K562 (cell line): ENCODE measurements around the gene TBATA.

Experiments
- SAFB ChIP-seq: fragments of 200-400 bp; formaldehyde crosslinking; IDR thresholded peaks from 2 replicates; pipeline ENCODE4 v1.6.1; 2017; ENCODE audit warnings: low read depth, low read length, borderline replicate concordance
- SIX5 ChIP-seq, 2 experiments: IDR thresholded peaks; 2 replicates each; pipeline ENCODE4 v1.6.1; 2011; ENCODE audit warnings: low read length in 2 of 2, borderline replicate concordance in 1 of 2, low read depth in 1 of 2, mild to moderate bottlenecking in 1 of 2, moderate library complexity in 1 of 2; ENCODE audit not compliant: insufficient read depth in 1 of 2
- ZNF778 ChIP-seq: fragments of 450-650 bp; formaldehyde crosslinking; IDR thresholded peaks from 2 replicates; pipeline ENCODE4 v1.4.0; 2020; ENCODE audit warnings: mild to moderate bottlenecking, moderate library complexity
- TF ChIP-seq, protein P1 (sequence below): sonication (generic); formaldehyde crosslinking; IDR thresholded peaks from 2 replicates; pipeline ENCODE4 v1.8.0; 2022; ENCODE audit warnings: missing genetic modification reagents, mild to moderate bottlenecking, borderline replicate concordance
- TF ChIP-seq, protein P2 (sequence below): fragments of 450-650 bp; IDR thresholded peaks from 2 replicates; pipeline ENCODE4 v1.6.1; 2016; ENCODE audit warnings: mild to moderate bottlenecking, moderate library complexity
- TF ChIP-seq, protein P3 (sequence below), 3 experiments: fragments of 200-800 bp in 1 of 3; fragments of 250-450 bp in 1 of 3; fragments of 450-650 bp in 1 of 3; sonication (Bioruptor Pico) in 1 of 3; sonication (Bioruptor generic) in 1 of 3; formaldehyde crosslinking in 1 of 3; IDR thresholded peaks; 2 replicates each; pipeline versions ENCODE4 v1.6.1 to v1.8.0; 2016 to 2022; ENCODE audit warnings: mild to moderate bottlenecking in 2 of 3, missing genetic modification characterization in 2 of 3, missing compliant biosample characterization in 1 of 3, moderate library complexity in 1 of 3
- TF ChIP-seq, protein P4 (sequence below): fragments of 450-650 bp; IDR thresholded peaks from 2 replicates; pipeline ENCODE4 v1.6.1; 2017; ENCODE audit warnings: antibody characterized with exemption, mild to moderate bottlenecking

DNA sequence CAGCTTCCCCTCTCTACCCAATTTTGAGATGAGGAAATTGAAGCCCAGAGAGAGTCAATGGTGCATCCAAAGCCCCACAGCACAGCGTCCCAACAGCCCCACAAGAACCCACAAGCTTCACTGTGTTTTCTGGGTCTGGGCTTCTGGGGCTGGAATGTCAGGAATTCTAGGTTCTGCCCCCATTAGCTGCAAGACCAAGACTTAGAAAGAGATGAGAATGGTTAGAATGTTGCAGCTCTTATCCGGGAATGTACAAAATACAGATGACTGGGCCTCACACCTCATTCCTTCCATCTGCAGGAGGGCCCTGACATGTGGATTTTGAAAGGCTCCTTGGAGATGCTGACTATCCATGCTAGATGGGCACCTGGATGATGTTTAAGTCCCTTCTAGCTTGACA, 24.5 kb upstream of the TBATA start:
- TF ChIP-seq, protein P1, sequence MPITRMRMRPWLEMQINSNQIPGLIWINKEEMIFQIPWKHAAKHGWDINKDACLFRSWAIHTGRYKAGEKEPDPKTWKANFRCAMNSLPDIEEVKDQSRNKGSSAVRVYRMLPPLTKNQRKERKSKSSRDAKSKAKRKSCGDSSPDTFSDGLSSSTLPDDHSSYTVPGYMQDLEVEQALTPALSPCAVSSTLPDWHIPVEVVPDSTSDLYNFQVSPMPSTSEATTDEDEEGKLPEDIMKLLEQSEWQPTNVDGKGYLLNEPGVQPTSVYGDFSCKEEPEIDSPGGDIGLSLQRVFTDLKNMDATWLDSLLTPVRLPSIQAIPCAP (CRISPR knock-in tag), result no peak
- no peak for TF ChIP-seq ZNF778 (CRISPR knock-in tag)
- no peak for TF ChIP-seq SIX5 (IDR thresholded peaks at IDR 0.05; ENCODE audit: borderline replicate concordance in 1 of 2, insufficient read depth in 1 of 2, low read depth in 1 of 2, low read length in 2 of 2)
- TF ChIP-seq, protein P2, sequence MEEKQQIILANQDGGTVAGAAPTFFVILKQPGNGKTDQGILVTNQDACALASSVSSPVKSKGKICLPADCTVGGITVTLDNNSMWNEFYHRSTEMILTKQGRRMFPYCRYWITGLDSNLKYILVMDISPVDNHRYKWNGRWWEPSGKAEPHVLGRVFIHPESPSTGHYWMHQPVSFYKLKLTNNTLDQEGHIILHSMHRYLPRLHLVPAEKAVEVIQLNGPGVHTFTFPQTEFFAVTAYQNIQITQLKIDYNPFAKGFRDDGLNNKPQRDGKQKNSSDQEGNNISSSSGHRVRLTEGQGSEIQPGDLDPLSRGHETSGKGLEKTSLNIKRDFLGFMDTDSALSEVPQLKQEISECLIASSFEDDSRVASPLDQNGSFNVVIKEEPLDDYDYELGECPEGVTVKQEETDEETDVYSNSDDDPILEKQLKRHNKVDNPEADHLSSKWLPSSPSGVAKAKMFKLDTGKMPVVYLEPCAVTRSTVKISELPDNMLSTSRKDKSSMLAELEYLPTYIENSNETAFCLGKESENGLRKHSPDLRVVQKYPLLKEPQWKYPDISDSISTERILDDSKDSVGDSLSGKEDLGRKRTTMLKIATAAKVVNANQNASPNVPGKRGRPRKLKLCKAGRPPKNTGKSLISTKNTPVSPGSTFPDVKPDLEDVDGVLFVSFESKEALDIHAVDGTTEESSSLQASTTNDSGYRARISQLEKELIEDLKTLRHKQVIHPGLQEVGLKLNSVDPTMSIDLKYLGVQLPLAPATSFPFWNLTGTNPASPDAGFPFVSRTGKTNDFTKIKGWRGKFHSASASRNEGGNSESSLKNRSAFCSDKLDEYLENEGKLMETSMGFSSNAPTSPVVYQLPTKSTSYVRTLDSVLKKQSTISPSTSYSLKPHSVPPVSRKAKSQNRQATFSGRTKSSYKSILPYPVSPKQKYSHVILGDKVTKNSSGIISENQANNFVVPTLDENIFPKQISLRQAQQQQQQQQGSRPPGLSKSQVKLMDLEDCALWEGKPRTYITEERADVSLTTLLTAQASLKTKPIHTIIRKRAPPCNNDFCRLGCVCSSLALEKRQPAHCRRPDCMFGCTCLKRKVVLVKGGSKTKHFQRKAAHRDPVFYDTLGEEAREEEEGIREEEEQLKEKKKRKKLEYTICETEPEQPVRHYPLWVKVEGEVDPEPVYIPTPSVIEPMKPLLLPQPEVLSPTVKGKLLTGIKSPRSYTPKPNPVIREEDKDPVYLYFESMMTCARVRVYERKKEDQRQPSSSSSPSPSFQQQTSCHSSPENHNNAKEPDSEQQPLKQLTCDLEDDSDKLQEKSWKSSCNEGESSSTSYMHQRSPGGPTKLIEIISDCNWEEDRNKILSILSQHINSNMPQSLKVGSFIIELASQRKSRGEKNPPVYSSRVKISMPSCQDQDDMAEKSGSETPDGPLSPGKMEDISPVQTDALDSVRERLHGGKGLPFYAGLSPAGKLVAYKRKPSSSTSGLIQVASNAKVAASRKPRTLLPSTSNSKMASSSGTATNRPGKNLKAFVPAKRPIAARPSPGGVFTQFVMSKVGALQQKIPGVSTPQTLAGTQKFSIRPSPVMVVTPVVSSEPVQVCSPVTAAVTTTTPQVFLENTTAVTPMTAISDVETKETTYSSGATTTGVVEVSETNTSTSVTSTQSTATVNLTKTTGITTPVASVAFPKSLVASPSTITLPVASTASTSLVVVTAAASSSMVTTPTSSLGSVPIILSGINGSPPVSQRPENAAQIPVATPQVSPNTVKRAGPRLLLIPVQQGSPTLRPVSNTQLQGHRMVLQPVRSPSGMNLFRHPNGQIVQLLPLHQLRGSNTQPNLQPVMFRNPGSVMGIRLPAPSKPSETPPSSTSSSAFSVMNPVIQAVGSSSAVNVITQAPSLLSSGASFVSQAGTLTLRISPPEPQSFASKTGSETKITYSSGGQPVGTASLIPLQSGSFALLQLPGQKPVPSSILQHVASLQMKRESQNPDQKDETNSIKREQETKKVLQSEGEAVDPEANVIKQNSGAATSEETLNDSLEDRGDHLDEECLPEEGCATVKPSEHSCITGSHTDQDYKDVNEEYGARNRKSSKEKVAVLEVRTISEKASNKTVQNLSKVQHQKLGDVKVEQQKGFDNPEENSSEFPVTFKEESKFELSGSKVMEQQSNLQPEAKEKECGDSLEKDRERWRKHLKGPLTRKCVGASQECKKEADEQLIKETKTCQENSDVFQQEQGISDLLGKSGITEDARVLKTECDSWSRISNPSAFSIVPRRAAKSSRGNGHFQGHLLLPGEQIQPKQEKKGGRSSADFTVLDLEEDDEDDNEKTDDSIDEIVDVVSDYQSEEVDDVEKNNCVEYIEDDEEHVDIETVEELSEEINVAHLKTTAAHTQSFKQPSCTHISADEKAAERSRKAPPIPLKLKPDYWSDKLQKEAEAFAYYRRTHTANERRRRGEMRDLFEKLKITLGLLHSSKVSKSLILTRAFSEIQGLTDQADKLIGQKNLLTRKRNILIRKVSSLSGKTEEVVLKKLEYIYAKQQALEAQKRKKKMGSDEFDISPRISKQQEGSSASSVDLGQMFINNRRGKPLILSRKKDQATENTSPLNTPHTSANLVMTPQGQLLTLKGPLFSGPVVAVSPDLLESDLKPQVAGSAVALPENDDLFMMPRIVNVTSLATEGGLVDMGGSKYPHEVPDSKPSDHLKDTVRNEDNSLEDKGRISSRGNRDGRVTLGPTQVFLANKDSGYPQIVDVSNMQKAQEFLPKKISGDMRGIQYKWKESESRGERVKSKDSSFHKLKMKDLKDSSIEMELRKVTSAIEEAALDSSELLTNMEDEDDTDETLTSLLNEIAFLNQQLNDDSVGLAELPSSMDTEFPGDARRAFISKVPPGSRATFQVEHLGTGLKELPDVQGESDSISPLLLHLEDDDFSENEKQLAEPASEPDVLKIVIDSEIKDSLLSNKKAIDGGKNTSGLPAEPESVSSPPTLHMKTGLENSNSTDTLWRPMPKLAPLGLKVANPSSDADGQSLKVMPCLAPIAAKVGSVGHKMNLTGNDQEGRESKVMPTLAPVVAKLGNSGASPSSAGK, result no peak
- TF ChIP-seq SAFB, result no peak
- TF ChIP-seq, protein P3, sequence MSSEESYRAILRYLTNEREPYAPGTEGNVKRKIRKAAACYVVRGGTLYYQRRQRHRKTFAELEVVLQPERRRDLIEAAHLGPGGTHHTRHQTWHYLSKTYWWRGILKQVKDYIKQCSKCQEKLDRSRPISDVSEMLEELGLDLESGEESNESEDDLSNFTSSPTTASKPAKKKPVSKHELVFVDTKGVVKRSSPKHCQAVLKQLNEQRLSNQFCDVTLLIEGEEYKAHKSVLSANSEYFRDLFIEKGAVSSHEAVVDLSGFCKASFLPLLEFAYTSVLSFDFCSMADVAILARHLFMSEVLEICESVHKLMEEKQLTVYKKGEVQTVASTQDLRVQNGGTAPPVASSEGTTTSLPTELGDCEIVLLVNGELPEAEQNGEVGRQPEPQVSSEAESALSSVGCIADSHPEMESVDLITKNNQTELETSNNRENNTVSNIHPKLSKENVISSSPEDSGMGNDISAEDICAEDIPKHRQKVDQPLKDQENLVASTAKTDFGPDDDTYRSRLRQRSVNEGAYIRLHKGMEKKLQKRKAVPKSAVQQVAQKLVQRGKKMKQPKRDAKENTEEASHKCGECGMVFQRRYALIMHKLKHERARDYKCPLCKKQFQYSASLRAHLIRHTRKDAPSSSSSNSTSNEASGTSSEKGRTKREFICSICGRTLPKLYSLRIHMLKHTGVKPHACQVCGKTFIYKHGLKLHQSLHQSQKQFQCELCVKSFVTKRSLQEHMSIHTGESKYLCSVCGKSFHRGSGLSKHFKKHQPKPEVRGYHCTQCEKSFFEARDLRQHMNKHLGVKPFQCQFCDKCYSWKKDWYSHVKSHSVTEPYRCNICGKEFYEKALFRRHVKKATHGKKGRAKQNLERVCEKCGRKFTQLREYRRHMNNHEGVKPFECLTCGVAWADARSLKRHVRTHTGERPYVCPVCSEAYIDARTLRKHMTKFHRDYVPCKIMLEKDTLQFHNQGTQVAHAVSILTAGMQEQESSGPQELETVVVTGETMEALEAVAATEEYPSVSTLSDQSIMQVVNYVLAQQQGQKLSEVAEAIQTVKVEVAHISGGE (CRISPR knock-in tag; IDR thresholded peaks at IDR 0.05), result no peak
- TF ChIP-seq, protein P4, sequence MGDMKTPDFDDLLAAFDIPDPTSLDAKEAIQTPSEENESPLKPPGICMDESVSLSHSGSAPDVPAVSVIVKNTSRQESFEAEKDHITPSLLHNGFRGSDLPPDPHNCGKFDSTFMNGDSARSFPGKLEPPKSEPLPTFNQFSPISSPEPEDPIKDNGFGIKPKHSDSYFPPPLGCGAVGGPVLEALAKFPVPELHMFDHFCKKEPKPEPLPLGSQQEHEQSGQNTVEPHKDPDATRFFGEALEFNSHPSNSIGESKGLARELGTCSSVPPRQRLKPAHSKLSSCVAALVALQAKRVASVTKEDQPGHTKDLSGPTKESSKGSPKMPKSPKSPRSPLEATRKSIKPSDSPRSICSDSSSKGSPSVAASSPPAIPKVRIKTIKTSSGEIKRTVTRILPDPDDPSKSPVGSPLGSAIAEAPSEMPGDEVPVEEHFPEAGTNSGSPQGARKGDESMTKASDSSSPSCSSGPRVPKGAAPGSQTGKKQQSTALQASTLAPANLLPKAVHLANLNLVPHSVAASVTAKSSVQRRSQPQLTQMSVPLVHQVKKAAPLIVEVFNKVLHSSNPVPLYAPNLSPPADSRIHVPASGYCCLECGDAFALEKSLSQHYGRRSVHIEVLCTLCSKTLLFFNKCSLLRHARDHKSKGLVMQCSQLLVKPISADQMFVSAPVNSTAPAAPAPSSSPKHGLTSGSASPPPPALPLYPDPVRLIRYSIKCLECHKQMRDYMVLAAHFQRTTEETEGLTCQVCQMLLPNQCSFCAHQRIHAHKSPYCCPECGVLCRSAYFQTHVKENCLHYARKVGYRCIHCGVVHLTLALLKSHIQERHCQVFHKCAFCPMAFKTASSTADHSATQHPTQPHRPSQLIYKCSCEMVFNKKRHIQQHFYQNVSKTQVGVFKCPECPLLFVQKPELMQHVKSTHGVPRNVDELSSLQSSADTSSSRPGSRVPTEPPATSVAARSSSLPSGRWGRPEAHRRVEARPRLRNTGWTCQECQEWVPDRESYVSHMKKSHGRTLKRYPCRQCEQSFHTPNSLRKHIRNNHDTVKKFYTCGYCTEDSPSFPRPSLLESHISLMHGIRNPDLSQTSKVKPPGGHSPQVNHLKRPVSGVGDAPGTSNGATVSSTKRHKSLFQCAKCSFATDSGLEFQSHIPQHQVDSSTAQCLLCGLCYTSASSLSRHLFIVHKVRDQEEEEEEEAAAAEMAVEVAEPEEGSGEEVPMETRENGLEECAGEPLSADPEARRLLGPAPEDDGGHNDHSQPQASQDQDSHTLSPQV, result no peak
